ENCODE measurements around the gene APOLD1.
"Not testable (repeated sequence)": the region's sequence is repeated elsewhere in the genome, so short reads cannot be mapped to it uniquely, and the experiment has no call there.

Gene APOLD1

DNA sequence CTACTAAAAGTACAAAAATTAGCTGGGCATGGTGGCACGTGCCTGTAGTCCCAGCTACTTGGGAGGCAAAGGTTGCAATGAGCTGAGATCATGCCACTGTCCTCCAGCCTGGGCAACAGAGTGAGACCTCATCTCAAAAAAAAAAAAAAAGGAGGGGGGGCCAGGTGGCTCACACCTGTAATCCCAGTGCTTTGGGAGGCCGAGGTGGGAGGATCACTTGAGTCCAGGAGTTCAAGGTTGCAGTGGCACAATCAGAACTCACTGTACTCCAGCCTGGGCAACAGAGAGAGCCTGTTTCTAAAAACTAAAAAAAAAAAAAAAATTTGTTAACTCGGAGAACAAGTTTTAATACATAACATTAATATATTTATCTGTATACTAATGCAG, 22.1 kb downstream of the APOLD1 start:
- DNase-seq = not testable (repeated sequence)

DNA sequence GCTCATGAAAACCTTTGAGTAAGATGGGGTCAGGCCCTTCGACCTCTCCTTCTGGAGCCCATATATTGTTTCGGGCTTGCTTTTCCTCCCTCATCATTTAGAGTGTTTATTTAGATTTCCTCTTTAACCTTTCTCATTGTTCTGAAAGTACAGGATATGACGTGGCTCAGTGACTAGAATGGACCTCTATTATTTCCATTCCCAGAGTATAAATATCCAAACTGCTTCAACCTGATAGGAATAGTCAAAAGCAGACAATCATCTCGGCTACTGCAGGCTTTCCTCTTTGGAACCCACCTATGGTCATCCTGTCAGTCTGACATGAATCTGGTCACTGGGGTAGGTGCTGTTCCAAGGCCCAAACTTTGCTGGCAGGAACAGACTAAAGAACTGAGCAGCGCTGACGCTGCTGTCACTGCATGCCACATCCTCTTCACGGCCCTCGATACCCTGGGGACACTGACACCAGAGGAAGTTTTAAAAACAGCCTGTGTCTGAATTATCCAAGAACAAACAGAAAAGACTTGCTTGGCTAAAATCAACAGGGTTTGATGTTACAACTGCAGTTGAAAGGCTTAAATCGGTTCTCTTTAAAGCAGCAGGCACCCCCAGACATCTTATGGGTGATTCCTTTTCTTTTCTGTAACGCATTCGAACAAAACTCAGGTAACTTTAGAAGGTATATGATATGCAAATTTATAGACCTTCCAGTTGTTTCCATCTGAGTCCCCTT, 22.7 kb downstream of the APOLD1 start:
- DNase-seq = peak in 11 of 58 donors; percentile 7 to 27 (median 16)

DNA sequence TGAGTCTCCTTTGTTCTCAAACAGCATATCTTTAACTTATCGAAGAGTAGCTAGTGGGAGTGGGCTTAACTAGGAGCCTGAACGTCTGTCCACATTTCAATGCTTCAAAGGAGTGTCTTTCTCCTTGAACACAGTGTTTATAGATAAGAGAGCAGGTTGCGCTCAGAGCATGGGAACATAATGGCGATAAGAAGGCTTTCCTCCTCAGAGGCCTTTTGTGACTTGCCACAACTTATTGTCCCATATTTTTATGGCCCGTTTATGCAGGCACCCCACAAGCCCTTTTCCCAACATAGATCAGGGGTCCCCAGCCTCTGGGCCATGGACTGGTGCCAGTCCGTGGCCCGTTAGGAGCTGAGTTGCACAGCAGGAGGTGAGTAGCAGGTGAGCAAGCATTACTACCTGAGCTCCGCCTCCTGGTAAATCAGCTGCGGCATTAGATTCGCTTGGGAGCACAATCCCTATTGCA, 25.1 kb downstream of the APOLD1 start:
- no peak for DNase-seq

DNA sequence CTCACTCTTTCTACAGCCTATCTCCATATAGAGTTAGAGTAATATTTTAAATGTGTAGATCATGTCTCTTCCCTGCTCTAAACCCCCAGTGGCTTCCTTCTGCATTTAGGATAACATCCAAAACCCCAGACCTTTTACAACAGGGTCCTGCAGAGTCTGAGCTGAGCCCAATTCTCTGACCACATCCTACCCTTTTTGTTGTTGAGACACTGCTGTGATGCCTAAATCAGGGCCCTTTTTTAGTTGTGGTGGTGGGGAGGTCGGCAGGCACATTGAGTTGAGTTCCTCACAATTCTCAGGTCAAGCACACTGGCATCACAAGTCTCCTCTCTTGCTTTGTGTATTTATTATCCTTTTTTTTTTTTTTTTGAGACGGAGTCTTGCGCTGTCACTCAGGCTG, 25.9 kb downstream of the APOLD1 start:
- DNase-seq = no peak

DNA sequence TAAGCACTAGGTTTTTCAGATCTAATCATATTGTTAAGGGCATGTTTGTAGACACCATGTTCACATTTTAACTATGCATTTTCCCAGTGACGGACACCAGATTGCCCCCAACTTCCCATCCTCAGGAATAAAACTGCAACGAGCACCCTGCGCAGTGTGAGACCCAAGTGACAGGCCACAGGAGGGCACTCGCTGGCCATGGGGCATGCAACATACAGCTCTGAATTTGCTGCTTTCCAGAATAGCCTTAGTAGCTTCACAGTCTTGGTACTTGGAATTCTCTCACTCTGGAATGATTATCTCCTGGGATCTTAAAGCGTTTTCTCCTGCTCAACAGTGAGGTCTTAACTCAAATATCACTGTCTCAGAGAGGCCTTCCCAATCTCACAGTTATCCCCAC, 26.7 kb downstream of the APOLD1 start:
- no peak for DNase-seq

DNA sequence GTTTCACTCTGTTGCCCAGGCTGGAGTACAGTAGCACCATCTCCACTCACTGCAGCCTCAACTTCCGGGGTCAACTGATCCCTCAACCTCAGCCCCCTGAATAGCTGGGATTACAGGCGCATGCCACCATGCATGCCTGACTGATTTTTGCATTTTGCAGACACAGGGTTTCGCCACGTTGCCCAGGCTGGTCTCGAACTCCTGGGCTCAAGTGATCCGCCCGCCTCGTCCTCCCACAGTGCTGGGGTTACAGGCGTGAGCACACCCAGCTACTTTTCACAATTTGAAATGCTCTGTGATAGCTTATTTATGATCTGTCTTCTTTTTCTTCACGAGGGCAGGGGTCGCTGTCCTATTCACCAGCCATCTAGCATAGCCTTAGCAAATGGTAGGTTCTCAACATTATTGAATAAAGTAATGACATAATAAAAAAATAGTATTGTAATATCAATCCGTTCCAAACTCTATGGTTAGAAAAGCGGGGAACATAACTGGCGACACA, 27.2 kb downstream of the APOLD1 start:
- DNase-seq = no peak

DNA sequence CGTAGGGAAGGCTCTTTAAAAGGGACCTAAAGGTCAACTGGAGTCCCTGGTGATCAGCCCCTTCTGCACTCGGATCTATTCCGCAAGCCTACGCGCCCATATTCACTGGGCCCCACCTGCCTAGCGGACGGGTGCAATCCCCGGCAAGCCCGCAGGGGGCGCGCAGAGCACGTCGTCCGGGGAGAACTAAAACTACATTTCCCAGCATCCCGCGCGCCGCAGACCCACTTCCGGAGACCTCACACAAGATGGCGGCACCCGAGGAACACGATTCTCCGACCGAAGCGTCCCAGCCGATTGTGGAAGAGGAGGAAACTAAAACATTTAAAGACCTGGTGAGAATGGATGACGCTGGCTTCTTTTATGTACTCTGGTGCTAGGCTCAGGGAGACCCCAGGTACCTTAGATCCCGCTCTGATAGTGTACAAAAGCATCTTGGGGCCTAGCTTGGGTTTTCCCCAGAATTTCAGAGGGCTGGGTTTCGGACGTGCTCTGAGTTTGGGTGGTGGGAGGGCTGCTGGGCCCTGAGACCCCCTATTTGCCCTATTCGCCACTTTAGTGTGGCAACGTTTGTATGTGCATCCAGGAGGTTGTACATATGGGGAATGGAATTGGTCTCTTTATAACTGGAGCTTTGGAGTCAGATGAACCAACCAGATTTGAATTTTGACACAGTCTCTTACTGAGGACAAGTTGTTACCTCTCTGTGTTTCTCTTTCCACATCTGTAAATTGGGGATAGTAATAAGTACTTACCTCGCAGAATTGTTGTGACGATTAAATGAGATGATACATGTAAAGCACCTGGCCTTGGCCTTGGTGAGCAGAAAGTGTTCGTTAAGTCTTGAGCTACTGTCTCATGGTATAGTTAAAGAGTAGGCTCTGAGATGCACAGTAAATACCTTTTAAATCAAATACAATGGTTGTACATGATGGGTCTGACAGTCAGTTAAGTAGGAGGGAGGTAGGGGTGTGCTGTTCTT, 28.0 kb downstream of the APOLD1 start, which contains the start of gene DDX47:
Gene DDX47 (plus strand): TSS at position 227 of the 982 bp plus-strand sequence. CDS start 22 bp downstream, at position 249.
- peak; percentile 59 to 97 (median 86) for DNase-seq

DNA sequence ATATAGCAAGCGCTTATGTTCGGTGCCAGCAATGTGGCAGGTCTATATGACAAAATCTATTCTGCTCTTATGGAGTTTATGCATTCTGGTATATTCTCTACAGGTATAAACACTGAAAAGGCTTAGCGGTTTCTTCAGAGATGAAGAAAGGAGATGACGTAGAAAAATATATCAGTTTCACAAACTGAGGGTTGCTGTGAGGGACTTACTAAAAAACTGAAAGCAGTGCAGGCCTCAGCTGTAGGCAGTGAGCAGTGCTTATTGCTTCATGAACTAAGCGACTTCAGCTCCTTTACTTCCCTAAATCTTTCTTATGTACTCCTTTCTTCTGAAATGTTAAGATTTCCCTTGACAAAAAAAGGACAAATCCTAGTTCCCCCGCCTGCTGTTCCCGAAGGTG, 32.2 kb downstream of the APOLD1 start:
- no peak for DNase-seq

DNA sequence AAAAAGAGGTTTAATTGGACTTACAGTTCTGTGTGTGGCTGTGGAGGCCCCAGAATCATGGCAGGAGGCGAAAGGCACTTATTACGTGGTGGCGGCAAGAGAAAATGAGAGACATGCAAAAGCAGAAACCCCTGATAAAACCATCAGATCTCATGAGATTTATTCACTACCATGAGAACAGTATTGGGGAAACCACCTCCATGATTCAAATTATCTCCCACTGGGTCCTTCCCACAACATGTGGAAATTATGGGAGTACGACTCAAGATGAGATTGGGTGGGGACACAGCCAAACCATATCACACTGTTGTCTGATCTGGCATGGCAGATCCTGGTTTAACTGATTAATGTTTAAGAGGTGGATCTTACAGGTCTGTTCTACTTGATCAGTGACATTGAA, 33.2 kb downstream of the APOLD1 start:
- no peak for DNase-seq

DNA sequence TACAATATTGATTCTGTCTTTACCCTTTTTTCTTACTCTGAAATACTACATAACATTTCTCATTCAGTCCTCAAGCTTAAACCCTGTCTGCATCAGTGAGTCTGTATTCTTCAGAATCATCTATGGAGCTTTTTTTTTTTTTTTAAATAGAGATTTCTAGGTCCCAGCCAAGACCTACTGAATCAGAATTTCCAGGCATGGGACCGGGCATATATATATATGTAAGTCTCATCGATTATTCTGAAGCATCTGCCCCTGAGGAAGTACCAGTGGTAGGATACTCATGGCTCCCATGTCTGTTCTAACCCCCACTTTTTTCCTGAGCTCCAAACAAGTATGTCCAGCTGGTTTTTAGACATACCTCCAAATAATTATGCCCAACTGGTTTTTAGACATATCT, 33.8 kb downstream of the APOLD1 start:
- no peak for DNase-seq

DNA sequence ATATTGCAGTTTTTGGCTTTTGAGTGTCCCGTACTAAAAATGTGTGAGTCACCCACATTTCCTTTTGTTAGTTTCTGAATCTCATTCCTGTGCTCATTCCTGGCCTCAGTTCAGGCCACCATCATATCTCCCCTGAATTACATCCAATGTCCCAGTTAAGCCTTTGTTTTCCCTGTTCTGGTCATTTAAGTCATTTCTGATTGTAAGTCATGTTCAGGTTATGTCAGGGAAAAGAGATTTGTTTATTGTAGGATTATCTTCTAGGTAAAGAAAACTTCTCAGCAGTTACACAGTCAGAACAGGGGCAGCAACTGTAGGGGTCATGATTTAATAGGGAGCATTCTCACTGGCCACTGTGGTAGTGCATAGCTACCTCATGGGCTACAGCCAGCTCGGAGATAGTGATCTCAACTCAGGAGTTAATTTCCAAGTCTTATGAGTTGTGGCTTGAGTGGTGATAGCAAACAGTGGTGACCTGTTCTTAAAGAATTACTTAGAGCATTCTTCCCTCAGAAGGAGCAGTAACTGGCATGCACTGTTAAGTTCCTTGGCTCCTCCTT, 34.4 kb downstream of the APOLD1 start:
- DNase-seq = no peak

DNA sequence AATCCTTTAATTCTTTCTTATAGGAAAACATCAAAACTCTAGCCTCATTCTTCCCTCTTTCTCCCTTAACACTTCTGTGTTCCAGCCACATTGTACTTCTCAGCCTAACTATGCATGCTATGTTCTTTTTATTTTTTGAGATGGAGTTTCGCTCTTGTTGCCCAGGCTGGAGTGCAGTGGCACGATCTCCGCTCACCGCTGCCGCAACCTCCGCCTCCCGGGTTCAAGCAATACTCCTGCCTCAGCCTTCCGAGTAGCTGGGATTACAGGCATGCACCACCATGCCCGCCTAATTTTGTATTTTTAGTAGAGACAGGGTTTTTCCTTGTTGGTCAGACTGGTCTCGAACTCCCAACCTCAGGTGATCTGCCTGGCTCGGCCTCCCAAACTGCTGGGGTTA, 34.9 kb downstream of the APOLD1 start:
- not testable (repeated sequence) for DNase-seq

DNA sequence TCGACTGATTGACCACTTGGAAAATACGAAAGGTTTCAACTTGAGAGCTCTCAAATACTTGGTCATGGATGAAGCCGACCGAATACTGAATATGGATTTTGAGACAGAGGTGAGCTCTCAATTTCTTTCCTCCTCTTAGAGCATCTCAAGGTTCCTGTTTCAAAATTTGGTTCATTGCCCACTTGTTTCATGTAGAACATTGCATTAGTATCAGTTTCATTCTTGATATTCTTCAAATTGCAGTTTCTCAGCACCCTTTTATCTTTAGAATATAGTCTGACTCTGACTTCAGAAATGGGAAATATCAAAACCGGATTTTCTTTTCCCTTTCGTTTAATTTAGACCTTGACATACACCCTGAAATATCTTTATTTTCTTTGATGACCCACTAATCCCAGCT, 36.5 kb downstream of the APOLD1 start:
- no peak for DNase-seq

DNA sequence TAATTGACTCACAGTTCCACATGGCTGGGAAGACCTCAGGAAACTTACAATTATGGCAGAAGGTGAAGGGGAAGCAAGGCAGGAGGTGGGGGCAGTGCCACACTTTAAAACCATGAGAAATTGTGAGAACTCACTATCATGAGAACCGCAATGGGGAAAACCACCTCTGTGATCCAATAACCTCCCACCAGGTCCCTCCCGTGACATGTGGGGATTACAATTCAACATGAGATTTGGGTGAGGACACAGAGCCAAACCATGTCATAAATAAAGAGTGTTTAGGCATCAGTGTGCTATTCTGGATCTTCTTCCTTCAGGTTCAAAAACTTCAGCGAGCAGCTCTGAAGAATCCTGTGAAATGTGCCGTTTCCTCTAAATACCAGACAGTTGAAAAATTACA, 37.4 kb downstream of the APOLD1 start:
- no peak for DNase-seq

DNA sequence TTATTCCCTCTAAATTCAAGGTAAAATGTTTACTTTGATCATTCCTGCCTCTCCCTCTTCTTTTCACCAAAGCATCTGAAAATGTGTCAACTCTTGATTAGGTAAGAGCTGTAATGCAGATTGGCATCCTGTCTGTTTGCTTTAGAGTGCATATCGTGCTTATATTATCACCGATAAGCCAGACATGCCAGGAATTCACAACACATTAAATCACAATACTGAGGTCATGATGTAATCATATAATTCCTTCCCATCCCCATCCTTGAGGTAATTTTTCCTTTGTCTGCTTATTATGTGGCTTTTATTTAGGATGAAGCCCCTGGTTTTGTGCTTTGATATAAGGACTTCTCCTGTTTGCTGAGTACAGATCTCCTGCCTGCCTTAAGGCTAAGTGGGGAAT, 37.8 kb downstream of the APOLD1 start:
- no peak for DNase-seq

DNA sequence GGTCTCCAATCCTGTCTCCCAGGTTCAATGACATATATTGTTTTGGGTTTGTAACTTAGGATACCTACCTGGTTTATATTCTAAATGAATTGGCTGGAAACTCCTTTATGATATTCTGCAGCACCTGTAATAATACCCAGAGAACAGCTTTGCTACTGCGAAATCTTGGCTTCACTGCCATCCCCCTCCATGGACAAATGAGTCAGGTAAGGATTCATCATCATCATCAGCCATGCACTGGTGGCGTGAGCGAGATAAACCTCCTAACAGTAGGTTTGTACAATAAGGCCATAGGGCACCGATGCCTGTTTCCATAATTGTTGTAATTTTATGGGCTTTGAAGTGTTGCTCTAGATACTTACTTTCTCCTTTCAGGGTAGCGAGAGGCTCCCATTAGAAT, 38.4 kb downstream of the APOLD1 start:
- DNase-seq = no peak

DNA sequence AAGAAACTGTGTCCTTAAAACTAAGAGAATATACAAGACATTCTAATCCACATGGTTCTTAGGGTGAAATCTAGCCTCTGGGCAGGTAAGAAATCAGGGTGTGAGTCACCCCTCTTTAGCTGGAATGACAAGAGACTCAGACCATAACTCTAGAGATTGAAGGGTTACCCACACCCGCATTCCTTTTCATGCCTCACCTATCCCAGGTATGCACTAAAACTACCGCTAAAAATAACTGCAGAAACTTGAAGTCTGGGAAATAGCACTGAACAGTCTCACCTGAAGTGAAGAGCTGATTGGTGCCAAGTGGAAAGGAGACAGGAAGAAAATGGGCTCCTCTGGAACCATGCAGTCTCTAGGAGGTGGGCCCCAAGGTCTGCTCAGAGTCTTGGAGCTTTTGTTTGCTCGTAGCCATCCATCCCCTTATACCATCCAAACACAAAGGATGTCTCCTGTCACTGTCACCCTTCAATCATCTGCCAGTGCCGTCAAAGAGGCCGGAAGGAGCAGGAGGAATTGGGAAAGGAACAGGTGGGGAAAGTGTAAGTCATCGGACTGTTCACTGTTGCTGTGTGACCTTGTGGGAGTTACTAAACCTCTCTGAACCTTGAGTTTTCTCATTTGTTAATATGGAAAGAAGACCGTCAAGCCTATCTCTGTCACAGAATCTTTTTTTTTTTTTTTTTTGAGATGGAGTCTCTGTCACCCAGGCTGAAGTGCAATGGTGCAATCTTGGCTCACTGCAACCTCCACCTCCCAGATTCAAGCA, 50.1 kb downstream of the APOLD1 start:
- no peak for DNase-seq

DNA sequence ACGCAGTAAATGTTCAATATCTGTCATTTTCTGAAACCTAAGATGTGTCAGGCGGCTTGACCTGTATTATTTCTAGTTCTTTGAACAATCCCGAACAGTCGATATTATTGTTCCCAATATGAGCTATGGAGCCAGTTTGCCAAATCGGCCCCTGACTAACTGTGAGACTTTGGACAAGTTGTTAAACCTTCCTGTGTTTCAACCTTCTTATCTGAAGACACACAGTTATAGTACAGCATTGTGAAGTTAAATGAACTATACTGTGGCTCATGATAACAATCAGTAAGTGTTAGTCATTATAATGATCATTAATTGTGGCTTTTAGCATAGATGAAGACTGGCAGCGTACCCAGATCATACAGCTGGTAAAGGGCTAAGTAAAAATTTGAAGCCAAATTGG, 51.1 kb downstream of the APOLD1 start:
- DNase-seq = no peak

DNA sequence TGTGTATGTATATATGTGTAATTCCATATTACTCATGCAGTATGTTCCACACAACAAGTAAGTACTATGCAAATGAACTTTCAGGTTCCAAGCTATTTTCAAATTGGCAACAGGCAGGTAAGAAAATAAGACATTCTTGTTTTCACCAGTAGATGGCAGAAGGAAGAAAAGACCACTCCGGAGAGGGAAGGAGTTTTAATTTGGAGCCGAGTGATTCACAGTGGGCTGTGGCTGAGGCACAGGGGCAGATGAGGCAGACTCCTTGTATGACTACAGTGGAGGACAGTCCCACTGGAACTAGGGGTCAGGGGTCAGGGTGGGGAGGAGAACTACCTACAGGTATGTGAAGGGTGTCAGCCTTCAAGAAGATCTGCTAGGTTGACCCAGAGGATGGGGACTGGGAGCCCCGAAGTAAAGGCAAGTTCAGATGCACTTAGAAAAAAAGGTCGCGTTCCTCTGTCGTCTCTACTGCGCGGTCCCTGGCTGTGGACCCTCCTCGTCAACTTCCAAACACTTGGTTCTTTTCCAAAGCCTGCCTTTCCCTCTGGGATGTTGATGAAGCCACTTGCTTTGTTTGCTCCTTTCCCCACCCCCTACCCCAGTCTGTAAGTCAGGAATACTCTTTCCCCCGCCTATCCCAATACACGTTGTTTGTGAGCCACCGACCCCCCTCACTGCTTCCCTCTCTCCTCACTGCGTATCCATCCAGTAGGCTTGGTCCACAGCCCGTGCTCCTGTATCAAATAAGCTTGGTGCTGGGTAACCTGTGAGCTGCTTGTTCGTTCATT, 51.8 kb downstream of the APOLD1 start:
- DNase-seq = peak in 6 of 58 donors; percentile 0 to 18 (median 2)

DNA sequence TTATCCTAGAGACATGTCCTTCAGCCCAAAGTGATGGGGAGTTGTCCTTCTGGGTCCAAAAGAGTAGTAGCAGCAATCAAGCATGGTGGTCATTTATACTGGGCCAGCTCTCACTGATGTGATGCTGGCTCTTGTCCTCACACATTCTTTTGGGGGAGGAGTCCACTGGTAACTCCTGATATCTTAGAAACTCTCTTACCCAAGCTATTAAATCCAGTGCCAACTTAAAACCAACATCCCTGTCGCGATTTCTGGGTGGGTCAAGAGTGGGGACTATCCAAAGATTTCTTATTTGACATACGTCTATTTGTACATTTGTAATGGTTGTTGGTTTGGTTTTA, 52.3 kb downstream of the APOLD1 start:
- no peak for DNase-seq

Data from anterior cingulate cortex (tissue), 58 donors.